Superior temporal gyrus (tissue), 1 donor: ENCODE measurements around the gene PXN.
"Not testable (repeated sequence)": the region's sequence is repeated elsewhere in the genome, so short reads cannot be mapped to it uniquely, and the experiment has no call there.

Experiments
- DNase-seq: peaks from one replicate; pipeline ENCODE4 v3.0.0-alpha.2; 2016; ENCODE audit errors: extremely low spot score

Gene PXN

DNA sequence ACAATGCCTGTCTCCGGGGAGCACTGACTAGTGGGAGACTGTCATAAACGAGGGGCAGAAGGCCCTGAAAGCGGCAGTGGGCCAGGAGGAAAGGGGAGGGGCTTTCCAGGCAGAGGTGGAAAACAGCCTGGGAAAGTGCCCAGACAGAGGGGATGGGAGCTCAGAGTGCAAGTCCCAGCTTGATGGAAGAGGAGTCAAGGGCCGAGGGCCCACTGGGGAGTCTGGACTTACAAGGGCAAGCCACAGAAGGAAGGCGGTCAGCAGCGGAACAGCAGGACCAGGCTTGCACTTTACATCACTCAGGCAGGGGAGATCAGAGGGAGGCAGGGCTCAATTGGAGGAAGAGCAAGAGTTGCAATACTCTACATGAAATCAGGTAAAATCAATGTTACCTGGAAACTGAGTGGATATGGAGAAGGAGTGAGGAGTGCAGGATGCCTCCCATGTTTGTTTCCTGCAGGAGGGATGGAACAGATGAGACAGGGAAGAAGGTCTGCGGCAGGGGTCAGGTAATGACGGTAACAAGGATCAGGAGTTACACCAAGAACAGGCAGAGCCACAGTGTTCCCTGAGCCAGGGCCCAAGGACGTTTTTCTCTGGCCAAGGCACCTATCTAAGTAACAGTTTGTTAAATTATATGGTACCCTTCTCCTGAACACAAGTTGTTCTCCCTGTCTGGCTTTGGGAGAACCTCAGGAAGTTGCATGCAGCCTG lies 23.8 kb downstream of the PXN start:
- DNase-seq, result no peak

DNA sequence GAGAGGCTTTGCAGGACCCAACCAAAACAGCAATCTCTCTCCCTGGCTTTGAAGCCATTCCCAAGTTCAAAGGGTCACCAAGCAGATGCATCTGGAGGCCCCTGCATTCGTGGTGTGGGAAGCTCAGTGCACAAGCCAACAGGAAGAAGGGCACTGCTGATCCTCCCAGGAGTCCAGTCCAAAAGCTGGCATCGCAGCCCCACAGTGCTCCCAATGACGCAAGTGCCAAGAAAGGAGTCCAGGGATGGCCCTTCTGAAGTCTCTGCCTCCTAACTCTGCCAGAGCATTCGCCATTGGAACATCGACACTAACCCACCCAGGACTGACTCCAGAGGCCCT lies 25.1 kb downstream of the PXN start:
- no peak for DNase-seq

DNA sequence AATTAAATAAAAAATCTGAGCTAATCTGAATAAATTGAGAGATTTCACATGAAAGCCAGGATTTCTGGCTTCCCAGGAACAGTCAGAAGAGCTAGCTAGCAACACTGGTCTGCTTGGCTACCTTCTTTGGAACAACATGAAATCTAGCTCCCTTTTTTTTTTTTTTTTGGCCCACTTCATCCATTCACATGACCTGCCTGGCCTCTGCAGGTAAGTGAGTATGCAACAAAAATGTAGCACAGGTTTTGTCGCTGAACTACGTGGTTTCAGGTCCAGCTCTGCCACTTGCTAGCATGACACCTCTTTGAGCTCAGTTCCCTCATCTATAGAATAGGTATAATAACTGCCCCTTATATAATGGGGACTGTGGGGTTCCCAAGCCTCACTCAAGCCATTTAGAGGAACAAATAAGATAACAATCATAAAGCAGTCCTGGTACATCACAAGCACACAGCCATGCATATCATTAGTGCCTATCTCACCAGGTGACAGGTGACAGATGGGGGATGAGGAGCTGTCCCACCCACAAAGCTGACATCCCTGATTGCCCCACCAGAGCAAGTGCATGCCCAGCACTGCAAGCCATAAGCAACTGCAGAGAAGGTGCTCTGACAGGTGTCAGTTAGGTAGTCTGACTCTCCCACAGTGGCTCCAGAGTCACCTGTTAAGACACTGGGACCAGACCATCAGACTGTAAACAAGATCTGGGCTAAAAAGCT lies 25.6 kb downstream of the PXN start:
- DNase-seq, result no peak

DNA sequence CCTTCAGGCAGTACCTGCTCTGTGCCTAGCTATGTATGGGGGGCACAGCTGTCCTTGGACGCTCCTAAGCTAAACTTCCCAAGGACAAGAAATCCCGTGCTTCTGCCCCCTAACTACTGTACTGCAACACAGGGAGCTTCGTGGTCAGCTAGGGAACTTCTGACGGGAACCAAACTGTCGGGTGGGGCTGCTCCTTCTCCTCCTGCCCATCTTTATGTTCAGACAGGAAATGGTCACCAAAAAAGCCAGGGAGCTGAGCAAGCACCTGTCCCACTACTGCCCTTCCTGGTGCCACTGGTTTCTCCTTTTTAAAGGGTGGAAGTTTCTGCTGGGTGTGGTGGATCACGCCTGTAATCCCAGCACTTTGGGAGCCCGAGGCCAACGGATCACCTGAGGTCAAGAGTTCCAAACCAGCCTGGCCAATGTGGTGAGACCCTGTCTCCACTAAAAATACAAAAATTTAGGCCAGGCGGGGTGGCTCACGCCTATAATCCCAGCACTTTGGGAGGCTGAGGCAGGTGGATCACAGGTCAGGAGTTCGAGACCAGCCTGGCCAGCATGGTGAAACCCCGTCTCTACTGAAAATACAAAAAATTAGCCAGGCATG lies 26.6 kb downstream of the PXN start:
- no peak for DNase-seq

DNA sequence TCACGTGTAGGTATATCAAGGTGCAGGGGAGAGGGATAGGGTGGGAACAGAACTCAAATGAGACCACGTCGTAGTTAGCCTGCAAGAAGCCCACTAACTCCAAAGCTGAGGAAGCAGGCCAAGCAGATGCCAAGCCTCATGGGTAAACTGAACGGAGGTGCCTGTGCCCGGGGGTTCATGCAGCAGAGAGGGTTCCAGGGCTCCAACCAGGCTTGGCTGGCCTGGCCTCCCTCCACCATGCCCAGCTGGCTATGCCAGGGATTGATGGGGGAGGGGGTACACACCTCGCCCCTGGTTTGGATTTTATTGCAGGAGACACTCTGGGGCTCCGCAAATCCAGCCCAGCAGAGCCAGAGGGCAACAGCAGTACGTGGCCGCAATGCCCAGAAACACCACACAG lies 27.3 kb downstream of the PXN start:
- DNase-seq, result no peak

DNA sequence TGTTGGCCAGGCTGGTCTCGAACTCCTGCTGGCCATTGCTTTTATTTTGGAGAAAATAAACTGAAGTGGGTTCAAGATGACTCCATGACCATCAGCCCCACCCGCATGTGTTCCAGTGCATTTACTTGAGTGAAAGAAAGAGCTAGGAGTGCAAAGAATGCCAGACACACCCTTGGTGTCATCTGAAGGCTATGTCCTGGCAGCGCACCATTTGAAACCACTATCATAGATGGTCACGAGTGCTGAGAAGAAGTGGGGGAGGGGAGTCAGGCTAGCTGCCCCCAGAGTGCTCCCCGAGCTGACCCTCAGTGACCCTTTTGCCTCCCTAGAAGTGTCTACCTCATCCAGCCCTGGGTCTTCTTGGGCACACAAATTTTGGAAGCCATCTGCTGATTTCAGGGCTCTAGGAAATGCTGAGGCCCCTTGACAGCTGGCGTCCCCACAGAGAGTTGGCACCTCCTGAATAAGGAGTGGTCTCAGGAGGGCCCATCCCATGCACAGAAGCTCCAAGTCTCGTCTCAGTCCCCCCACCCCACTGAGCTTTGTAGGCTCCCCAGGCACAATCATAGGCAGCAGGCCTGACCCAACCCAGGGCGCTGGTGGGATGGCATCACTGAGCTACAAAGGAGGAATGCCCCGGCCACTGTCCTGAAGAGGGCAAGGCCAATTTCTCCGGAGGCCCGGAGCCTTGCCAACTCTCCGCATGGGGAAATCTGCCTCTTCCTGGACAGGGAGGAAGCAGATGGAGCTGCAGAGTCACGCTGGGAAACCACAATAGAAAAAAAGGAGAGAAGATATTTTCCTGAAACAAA lies 28.0 kb downstream of the PXN start:
- DNase-seq, result no peak

DNA sequence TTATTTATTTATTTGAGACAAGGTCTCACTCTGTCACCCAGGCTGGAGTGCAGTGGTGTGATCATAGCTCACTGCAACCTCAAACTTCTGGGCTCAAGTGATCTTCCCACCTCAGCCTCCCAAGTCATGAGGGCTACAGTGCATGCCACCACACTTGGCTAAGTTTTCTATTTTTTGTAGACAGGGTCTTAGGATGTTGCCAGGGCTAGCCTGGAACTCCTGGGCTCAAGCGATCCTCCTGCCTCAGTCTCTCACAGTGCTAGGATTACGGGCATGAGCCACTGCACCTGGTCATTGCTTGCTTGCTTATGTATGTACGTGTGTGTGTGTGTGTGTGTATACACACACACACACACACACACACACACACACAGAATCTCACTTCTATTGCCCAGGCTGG lies 28.7 kb downstream of the PXN start:
- not testable (repeated sequence) for DNase-seq

DNA sequence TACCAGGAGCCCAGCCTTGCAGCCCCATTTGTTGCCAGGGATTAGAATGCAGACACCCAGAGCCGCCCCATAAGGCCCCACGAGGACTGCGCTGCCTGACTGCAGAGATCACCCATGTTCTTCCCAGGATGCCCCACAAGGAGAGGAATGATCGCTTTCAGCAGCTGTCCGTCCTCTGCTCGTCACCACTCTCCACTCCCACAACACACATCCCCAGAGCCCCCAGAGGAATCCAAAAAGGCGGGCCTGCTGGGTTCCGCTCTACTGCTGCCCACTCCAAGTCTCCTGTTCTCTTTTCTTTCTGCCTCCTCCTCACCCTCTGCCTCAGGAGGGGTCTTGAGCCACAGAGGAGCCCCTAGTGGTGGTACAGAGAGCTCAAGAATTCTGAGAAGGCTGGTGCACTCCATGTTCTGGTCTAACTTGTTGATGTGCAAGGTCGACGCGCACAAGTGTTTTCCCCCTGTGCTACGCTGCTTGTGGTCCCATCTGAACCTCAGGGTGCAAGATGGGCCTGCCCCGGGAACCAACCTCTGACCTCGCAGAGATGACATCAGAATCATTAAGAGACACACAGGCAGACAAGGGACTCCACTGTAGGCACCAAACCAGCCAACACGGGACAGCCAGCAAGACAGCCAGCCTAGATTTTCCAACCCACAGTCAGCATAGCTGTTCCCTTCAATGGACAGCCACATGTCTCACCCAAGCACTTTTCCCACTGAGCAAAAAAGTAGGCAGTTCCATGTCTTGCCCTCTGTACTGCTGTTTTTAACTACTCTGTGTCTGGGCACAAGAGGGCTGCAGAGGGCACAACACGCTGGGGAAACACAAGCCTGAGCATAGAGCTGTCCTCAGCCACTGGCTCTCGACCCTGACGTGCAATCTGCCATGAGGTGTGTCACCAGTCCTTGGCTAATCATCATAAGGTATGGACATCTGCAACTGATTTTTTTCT lies 29.9 kb downstream of the PXN start:
- no peak for DNase-seq

DNA sequence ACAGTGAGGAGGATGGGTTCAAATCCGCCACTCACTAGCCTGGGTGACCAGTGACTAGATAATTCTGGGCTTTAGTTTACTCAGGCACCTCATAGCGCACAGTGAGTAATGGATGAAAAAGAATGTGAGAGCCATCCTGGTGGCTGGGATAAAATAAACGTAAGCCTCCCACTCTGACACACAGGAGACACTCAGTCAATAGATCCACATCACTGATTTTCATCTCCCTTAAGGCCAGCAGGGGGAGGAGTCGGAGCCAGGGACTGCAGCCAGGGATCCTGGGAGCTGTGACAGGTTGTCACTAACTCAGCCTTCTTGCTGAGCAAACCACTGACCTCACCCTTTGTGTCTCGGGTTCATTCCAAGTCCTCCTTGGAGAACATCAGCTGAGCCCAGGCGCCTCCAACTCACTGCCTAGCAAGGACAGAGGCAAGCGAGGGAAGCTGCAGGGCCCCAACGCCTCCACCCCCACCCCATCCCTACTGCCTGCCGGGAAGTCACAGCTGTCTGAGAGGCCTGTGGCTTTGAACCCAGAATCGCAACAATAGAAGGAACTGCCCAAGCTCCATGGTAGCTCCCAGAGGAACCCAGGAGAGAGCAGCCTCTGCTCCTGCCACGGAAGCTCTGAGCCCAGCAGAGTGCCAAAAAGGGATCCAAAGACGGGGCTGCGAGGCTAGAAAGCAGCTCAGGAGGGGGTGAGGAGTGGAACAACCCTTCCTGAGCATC lies 30.7 kb downstream of the PXN start:
- peak; percentile 82 for DNase-seq

DNA sequence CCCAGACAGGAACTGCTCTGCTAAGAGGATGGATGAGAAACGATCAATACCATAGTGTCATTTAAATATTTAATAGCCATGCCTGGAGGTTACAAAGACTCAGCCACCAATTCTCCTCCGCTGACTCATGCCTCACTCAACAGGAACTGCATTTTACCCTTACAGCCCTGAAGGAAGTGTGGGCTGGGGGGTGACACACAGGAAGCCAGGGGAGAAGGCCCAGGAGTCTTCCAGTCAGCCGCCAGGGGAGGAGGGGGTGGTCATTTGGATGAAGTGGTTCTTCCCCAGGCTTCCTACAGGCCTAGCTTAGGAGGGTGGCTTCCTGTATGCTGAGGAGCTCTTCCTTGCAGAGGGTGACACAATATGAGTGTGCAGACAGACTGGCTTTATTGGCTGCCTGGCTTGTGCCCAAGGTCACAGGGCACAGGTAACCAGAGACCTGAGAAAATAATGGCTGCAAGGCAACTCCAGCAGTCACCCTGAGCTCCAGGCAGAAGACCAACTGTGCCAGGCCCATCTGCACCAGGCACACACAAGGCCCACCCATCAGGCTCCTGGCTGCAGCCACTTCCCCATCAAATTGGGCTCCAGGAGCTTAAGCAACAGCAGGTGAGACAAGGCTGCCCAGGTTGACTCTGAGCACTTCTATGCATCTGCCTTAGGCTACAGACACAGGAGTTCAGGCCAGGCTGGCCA lies 34.1 kb downstream of the PXN start:
- no peak for DNase-seq

DNA sequence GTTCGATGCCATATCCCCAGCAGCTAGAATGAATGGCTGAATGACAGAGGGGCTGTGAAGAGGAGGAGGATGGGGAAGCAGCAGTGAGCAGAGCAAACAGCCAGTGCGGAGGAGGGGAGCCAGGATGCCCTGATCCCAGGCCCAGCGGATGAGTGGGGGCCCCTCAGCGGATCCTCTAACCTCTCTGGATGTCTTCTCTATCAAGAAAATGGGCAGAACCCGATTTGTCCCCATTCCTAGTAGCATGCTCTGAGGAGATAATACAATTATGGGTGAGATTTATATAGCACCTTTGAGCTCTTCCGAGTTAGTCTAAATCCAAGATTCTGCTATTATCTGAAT lies 34.6 kb downstream of the PXN start:
- DNase-seq, result no peak

DNA sequence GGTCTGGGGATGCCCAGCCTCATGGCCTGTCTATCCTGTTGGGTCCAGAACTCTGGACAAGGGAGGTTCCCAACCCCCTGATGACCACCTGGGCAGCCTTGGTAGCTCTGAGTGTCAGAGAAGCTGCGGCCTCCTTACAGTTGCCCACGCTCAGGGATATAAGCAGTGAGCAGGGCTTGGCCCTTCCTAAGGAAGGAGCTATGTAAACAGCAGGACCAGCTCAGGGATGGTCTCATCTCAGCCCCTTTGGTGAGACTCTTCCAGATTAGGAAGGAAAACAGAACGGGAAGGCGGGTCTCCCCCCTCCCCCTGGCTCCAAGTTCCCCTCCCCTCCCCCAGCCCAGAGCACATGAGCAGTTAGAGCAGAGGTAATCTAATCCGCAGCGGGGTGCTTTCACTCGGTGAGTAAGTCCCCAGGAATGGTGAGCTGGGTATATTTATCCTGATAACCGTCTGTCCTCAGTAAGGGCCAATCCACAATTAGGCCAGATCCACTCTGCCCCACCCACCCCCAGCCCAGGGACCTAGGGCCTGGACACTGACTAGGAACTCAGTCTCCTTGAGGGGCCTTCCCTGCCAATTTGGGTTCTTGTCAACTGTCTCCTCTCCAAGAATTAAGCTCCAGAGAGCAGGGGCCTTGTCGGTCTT lies 35.1 kb downstream of the PXN start:
- no peak for DNase-seq

DNA sequence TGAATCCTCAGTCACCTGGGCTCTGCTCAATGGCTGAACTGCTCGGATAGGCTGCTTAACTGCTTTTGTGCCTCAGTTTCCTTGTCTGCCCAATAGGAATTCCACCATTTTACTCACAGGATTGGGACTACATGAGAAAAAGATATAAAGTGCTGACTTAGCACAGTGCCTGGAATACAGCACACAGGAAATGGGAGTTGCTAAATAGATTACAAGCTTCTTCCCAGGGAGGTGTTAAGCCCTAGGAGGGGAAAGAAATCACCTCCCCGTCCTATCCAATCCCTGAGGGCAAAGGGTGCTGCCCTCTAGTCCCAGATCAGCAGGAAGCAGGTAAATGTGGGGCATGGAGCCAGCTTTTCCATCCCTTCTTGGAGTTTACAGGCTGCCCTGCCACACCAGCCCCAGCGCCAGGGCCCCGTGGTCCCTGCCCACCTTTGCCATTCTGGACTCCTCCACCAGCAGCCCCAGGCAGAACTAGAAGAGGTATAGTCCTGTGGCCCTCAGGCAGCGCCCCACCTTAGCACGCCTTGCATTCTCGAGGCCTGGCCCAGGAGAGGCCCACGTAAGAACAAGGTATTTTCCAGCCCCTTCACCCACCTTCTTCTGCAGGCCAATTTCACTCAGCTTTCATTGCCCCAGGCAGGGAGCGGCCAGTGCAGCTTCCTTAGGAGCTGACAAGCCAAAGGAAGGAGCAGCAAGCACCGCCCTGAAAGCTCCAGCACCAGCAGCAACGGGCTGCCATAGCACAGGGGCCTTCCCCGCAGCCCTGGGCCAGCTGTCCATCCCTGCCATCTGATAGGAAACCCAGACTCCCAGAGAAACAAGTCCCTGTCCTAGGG lies 35.8 kb downstream of the PXN start:
- no peak for DNase-seq

DNA sequence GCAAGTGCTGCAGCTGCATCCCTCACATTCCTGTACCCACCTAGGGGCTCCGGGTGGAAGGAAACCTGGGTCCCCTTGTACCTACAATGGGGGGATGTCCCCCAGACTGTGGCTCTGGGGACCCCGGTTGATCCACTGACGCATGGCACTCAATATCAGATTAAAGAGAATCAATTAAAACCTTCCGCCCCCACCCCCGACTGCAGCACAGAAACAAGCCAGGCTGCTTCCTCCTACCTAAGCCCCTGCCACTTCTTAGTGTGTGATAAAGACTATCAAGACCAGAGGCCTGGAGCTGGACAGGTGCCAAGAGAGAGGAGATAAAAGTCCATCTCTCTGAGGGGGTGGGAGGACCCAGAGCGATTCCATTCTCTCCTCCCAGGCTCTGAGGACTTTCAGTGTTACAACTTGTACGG lies 36.5 kb downstream of the PXN start:
- no peak for DNase-seq

DNA sequence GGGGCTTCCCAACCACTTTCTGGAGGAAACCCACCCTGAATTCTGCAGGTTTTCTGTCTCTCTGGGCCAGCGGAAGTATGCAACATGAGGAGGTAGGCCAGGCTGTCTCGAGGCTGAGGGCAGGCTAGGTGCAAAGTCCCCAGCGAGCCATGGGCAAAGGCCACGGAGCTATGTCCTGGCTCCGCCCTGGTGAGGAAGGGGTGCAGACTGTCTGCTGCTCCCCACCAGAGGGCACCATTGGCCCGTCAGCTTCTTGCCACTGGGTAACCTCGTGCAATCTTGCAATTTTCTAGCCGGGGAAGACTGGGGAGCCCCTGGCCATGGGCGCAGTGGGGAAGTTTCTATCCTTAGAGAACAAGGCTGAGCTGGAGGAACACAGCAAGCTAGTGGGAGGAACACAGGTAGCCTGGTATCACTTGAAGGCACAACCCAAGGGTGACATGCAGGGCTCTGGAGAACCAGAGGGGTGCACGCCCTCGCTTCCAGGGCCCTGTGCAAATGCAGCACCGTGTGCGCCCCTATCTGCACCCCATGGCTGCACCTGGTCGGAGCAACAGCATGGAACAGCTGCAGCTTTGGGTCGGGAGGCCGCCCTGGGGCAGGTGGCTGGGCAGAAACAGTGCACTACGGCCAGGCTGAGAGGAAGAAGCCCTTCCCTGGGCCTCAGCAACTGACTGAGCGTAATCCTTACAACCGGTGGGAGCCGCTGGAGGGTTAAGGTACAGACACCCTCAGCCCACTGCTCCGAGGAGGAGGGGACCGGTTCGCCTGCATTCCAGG lies 37.0 kb downstream of the PXN start:
- DNase-seq, result peak; percentile 90

DNA sequence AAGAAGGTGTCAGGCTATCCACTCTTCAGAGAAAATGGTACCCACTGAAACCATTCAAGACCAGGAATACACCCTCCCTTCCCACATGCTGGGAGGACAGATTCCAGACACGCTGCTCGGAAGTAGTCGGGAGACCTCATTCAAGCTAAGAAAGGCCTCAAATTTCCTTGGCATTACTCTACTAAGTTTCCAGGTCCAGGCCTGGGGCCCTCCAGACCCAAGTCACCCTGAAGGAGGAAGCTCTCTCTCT lies 37.6 kb downstream of the PXN start:
- DNase-seq, result no peak

DNA sequence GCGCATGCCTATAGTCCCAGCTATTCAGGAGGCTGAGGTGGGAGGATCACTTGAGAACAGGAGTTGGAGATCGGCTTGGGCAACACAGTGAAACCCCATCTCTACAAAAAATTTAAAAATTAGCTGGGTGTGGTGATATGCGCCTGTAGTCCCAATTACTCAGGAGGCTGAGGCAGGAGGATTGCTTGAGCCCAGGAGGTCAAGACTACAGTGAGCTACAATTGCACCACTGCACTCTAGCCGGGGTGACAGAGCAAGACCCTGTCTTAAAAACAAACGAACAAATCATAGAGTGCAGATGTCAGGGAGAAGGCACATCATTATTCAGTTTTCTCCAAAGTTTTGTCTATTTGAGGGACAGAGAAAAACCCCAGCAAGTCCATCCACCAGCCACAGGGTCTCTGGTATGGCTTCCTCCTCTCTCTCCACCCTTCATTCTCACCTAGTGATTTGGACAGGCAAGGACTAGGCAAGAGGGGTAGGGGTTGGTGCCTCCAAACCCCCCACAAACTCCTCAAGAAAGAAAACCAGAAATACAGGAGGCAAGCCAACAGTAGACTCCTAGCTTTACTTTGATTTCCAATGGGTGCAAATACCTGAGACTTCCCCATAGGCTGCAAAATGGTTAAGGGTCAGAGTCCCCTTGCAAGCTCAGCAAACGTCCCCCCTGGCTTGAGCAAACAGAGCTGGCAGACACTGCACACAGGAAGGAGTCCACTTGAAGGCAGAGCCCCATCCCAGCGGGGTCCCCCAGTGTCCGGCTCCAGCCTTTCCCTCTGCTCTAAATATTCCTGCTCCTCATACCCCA lies 38.1 kb downstream of the PXN start:
- no peak for DNase-seq
